ENCODE data around the gene CYP27A1. TPM values are rescaled to one million over a fixed set of nuclear protein-coding genes. Genes with fewer than 3 reads are reported as not detected.

The CYP27A1 gene
- total and polyA plus RNA-seq, 3 donors from 2014 or later, result 30.2 to 62.8 (median 37.2) TPM

DNA sequence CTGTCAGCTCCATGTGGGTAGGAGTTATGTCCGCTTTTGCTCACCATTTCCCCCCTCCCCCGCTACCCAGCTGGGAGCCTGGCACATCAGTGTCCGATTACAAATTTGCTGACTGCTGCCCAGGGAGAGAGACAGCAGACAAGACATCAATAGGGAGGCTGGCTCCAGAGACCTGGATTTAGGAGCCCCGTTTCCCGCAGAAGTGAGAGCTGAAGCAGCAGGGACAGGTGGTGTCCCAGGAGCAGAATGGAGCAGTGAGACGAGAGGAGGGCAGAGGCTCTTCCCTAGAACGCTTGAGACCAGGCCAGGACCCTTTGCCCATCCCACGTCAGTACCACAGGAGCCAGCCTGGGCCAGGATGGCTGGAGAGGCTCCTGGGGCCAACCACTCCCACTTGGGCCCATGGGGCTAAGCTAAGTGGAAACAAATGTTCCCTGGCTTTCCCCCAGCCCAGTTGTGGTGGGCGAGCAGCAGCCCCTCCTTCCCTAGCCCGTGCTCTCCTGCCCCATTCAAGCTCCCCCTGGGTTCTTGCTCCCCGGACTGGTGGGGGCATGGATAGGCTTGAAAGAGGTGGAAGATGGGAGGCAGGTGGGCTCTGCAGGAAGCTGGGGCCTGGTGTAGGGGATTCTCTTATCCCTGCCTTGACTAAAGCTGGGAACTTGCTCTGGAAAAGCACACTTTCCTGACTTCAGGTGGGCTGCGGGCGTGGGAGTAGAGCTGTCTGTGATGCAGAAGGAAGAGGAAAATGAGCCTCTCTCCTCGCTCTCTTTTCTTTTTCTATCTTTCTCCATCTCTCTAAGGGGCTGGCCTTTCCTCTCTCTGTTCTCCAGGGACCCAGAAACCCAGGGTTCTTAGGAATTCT, 73.6 kb downstream of the CYP27A1 start:
- Histone ChIP-seq H3K4me3 (no peak overlapping the region), H3K4me1 (peaks cover 18% of the 10 kb centered on the region), H3K27me3 (no peaks in the 10 kb centered on the region), H3K9me3 (no peaks in the 10 kb centered on the region), H3K36me3 (ENCODE audit: low read depth, missing control alignments) (no peaks in the 10 kb centered on the region), H3K27ac (no peak overlapping the region)
- DNase-seq, result no peak
- no peak for TF ChIP-seq POLR2A (IDR thresholded peaks at IDR 0.05)
- TF ChIP-seq, protein P1, sequence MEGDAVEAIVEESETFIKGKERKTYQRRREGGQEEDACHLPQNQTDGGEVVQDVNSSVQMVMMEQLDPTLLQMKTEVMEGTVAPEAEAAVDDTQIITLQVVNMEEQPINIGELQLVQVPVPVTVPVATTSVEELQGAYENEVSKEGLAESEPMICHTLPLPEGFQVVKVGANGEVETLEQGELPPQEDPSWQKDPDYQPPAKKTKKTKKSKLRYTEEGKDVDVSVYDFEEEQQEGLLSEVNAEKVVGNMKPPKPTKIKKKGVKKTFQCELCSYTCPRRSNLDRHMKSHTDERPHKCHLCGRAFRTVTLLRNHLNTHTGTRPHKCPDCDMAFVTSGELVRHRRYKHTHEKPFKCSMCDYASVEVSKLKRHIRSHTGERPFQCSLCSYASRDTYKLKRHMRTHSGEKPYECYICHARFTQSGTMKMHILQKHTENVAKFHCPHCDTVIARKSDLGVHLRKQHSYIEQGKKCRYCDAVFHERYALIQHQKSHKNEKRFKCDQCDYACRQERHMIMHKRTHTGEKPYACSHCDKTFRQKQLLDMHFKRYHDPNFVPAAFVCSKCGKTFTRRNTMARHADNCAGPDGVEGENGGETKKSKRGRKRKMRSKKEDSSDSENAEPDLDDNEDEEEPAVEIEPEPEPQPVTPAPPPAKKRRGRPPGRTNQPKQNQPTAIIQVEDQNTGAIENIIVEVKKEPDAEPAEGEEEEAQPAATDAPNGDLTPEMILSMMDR (IDR thresholded peaks at IDR 0.05), result no peak
- 65 to 81% methylated on average over 12 to 14 of the region's 14 CpGs for WGBS, 2 donors
- intact Hi-C loops (cut with DNase I; ENCODE audit: low total_unique reads), result no loop called here

GRCh38 chr2:218856167-218856895, 74.4 kb downstream of the CYP27A1 start:
- H3K27ac ChIP-seq, result no peak overlapping the region
- no peaks in the 10 kb centered on the region for H3K9me3 ChIP-seq
- no peak overlapping the region for H3K4me3 ChIP-seq
- 54 to 63% methylated on average over 12 of the region's 12 CpGs for WGBS, 2 donors
- intact Hi-C loops (cut with DNase I; ENCODE audit: low total_unique reads), result no loop called here
- DNase-seq, result no peak
- peaks cover 21% of the 10 kb centered on the region for H3K4me1 ChIP-seq
- H3K36me3 ChIP-seq (ENCODE audit: low read depth, missing control alignments), result no peaks in the 10 kb centered on the region
- TF ChIP-seq POLR2A (IDR thresholded peaks at IDR 0.05), result no peak
- TF ChIP-seq, protein P1 (IDR thresholded peaks at IDR 0.05), result no peak
- no peaks in the 10 kb centered on the region for H3K27me3 ChIP-seq

DNA sequence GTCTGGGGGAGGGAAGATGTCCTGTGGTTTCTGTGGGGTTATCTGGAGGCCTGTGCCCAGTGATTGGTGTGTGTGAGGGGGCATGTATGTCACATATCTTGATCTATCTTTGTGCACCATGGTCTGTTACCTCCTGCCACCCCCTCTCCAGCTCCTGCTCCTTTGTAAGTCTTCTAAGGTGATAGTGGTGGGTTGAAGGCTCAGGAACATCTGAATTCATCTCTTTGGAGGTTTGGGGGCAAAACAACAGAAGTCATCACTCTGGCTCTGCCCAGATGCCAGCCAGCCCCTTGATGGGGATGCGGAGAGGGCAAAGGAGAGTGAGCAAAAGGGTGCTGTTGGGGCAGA, 74.9 kb downstream of the CYP27A1 start:
- Histone ChIP-seq H3K9me3 (no peaks in the 10 kb centered on the region), H3K4me1 (peaks cover 21% of the 10 kb centered on the region), H3K36me3 (ENCODE audit: low read depth, missing control alignments) (no peaks in the 10 kb centered on the region), H3K4me3 (no peak overlapping the region), H3K27me3 (no peaks in the 10 kb centered on the region), H3K27ac (no peak overlapping the region)
- no peak for TF ChIP-seq POLR2A (IDR thresholded peaks at IDR 0.05)
- TF ChIP-seq, protein P1 (IDR thresholded peaks at IDR 0.05), result no peak
- WGBS, 2 donors, result 88 to 95% methylated on average over 1 of the region's 1 CpG
- no peak for DNase-seq
- intact Hi-C loops (cut with DNase I; ENCODE audit: low total_unique reads), result no loop called here

- intact Hi-C loops (cut with DNase I; ENCODE audit: low total_unique reads), result no loop called here
- Histone ChIP-seq H3K4me3 (no peak overlapping the region), H3K4me1 (peaks cover 21% of the 10 kb centered on the region), H3K9me3 (no peaks in the 10 kb centered on the region), H3K27ac (no peak overlapping the region), H3K27me3 (no peaks in the 10 kb centered on the region), H3K36me3 (ENCODE audit: low read depth, missing control alignments) (no peaks in the 10 kb centered on the region)
- WGBS, 2 donors, result 41 to 43% methylated on average over 9 to 10 of the region's 10 CpGs
- TF ChIP-seq POLR2A (IDR thresholded peaks at IDR 0.05), result no peak
- TF ChIP-seq, protein P1 (IDR thresholded peaks at IDR 0.05), result no peak
- peak; percentile 65 for DNase-seq
These were observed 75.6 kb downstream of the CYP27A1 start for GRCh38 chr2:218857371-218858137.
